ENCODE results near the gene LDAH.

Gene LDAH

DNA sequence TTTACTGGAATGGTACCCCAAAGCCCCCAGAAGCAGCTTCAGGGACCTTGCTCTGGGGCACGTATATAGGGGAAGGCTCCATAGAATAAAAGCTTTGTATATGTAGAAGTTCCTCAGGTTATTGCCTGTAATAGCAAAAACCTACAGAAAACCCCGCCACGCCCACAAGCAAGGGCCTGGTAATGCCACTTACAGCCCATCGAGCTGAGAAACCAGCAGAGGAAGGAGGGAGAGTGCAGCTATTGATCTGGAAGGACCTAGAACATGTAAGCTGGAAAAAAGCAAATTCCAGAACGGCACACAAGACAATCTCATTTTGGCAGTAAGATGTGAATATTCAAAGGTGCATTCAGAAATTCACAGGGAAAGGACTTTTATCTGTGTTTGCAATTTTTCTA is 187.8 kb downstream of the LDAH start:
- DNase-seq = no peak

DNA sequence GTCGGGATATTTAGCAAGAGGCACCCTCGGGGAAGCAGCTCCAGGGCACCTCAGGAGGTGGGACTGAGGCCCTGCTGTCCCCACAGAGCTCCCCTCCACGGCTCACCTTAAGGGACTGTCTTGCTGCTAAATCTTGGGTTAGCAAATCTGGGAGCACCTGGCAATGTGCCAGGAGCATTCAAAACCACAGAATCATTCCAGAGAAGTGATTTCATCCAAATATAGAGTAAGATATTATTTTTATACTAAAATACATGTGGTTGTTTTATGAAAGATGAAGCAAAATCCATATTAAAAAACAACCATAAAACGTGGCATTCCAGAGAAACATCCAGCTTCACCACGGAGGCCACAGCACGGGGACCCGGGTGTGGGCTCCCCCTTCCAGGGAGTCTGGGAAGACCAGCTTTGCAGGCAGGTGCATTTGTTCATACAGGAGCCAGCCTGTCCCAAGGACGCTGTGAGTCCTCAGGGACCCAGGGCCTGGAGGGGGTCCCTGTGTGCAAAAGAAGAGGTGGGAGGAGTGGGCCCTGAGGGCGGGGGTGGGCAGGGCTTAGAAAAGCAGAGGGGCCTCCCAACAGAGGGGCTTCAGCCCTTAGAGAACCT is 188.3 kb downstream of the LDAH start:
- DNase-seq = no peak

All from NCI-H187 treated with DMSO at 0.1 percent for 48 hours (cell line).